HG03457 (cell line): Measurements from ENCODE around the gene HIP1.
"Not testable (repeated sequence)": the region's sequence is repeated elsewhere in the genome, so short reads cannot be mapped to it uniquely, and the experiment has no call there.

Experiments
- ATAC-seq: cut with Tn5 transposase; IDR thresholded peaks from one replicate; pipeline ENCODE4 v1.9.1; 2021; ENCODE audit warnings: moderate number of reproducible peaks; ENCODE audit not compliant: unreplicated experiment

The HIP1 gene

DNA sequence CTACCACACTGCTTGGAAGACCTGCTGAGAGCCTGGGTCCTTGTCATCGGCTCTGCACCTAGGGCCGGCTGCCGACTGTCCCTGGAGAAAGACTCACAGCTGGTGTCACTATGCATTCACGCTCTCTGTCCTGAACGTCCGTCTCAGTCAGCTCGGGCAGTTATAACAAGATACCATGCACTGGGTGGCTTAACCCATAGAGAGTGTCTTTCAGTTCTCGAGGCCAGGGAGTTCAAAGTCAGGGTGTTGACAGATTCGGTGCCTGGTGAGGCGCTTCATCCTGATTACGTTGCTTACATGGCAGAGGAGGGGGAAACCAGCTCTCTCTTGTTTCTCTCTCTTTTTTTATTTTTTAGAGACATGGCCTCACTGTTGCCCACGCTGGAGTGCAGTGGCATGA is 155.5 kb downstream of the HIP1 start:
- ATAC-seq: no peak

DNA sequence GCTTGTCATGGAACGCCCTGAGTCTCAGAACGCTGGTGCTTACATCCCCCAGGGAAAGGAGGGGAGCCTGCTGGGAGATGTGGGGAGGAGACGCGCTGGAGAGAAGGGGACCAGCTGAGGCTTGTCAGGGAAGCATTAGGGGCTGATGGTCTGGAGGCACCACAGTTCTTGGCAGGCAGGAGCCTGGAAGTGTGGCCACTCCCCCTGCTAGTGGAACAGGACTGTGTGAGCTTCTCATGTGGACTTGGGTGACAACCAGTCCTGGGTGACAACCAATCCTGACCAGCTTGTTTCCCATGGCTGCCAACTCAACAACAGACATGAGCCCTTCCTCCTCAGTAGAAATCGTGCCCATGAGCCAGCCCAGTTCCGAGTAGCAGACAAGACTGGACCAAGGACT is 158.8 kb downstream of the HIP1 start:
- ATAC-seq: no peak

DNA sequence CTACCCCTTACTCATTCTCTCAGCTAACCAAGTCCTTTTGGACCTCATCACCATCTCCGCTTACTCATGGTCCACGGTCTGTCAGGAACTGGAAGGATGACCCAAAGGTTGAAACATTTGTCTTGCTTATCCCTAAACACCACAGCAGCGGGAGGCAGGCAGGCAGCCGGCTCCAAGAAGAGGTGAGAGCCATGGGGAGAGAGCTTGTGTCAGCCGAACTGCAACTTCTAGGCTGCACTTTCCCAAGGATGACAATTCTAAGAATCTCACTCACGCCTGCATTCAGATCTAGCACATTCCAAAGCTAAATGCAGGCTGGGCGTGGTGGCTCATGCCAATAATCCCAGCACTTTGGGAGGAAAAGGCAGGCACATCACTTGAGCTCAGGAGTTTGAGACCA is 160.7 kb downstream of the HIP1 start:
- no peak for ATAC-seq

- ATAC-seq: no peak
Observed at GRCh38 chr7:75575488-75576121, 163.1 kb downstream of the HIP1 start.

- ATAC-seq: no peak
Observed at GRCh38 chr7:75573477-75574019, 165.2 kb downstream of the HIP1 start.

DNA sequence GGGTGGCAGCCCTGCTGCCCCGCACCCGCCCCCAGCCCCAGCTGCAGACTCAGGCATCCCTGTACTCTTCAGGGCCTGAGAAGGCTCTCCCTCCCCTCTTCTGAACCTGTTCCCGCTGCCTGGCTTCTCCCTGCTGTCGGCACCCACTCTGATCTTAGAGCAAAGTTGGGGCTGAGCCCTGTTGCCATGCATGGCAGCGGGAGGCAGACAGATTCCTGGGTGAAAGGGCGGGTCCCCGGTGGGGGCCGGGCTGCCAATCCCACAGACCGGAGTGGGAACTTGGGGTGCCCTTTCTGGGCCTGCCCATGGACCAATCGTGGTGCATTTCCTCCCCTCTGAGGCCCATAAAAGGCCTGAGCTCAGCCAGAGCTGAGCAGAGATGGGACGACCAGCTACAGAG is 165.9 kb downstream of the HIP1 start:
- ATAC-seq: no peak

- no peak for ATAC-seq
Observed at GRCh38 chr7:75572396-75572795, 166.3 kb downstream of the HIP1 start.

- no peak for ATAC-seq
Observed at GRCh38 chr7:75571209-75571608, 167.5 kb downstream of the HIP1 start.

DNA sequence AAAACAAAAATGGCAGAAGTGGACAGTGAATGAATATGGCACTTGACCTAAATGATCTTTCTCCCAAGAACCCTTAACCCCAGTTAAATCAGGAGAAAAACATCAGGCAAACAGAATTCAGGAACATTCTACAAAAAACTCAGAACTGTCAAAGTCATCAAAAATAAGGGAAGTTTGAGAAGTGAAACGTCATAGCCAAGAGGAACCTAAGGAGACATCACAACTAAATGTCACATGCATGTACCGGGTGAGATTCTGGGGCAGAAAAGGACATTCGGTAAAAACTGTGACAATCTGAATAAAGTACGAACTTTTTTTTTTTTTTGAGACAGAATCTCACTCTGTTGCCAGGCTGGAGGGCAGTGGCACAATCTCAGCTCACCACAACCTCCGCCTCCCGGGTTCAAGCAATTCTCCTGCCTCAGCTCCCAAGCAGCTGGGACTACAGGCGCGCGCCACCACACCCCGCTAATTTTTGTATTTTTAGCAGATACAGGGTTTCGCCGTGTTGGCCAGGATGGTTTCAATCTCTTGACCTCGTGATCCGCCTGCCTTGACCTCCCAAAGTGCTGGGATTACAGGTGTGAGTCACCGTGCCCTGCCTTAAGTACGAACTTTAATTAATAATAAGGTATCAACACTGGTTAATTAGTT is 169.0 kb downstream of the HIP1 start:
- ATAC-seq: not testable (repeated sequence)

DNA sequence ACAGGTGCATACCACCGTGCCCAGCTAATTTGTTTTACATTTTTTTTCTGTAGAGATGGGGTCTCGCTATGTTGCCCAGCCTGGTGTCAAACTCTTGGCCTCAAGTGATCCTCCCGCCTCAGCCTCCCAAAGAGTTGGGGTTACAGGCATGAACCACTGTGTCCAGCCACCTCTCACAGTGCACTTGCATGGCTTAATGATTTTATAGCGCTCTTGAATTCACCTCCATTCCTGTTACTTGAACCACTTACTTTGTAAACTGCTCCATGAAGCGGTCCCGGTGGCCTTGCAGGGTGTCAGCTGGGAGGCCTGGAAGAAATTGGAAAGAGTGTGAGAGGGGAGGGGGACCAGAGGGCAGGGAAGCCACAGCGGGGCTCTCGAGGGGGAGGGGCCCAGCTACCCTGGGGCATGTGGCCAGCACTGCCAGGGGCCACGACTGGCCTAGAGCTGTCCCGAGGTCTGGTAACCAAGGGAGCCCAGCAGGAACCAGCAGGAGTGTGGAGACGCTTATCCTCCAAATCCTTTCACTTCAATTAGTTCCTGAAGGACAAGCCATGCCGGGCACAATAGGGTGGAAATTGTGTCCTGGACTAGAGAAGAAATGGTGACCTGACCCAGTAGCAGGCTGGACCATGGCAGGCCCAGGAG is 170.7 kb downstream of the HIP1 start:
- ATAC-seq: no peak

DNA sequence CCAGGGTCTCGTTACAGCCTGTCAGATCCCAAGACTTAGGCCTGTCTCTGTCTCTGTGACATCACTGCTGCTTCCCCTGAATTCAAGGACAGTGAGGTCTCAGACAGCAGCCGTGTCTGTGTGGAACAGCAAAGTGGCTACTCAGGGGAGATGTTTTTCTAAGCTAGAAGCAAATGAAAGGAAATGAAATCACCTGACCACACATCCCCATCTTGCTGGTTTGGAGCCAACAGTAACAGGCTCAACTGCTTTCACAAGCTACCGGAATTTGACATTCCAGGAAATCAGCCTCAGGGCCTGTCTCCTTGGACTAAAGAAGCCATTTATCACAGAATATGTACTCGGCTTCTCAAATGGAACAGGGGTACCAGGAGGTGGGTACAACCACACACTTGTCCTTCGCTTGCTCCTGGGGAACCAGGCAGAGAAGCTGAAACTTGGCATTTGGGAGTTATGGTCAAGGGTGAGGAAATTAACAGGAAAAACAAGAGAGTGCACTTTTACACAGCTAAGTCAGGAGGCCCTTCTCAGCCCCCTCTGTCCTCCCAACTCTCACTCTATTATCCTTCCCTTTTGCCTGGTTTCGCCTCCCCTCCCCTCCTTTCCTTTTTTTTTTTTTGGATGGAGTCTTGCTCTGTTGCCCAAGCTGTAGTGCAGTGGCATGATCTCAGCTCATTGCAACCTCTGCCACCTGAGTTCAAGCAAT is 173.5 kb downstream of the HIP1 start:
- ATAC-seq: no peak

GRCh38 chr7:75563171-75563570 is 175.6 kb downstream of the HIP1 start:
- no peak for ATAC-seq

GRCh38 chr7:75559976-75560365 is 178.8 kb downstream of the HIP1 start:
- no peak for ATAC-seq

DNA sequence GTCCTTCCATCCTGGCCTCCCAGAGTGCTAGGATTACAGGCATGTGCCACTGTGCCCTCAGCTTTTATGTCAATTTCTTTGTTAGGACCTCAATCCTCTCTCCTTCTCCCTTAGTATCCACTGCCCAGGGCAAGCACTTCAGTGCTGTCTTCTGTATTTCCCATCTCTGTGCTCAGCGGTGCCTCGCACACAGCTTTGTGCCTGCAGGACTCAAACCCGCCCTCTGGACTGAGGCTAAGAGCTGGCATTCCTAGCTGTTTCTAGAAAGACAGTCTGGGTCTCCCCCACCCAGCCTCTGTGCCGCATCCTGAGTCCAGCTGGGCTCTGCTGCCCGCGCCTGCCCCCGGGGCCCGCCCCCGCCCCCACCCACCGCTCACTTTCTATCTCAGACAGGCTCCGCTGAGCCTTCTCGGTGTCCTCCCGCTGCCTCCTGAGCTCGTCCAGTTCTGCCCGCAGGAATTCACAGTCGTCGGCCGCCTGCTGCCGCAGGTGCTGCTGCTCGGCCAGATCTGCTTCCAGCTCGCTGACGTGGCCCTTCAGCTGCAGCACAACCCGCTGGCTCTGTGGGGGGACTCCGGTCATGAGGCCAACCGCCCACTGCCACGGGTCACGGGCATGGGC is 179.3 kb downstream of the HIP1 start:
- ATAC-seq: no peak

DNA sequence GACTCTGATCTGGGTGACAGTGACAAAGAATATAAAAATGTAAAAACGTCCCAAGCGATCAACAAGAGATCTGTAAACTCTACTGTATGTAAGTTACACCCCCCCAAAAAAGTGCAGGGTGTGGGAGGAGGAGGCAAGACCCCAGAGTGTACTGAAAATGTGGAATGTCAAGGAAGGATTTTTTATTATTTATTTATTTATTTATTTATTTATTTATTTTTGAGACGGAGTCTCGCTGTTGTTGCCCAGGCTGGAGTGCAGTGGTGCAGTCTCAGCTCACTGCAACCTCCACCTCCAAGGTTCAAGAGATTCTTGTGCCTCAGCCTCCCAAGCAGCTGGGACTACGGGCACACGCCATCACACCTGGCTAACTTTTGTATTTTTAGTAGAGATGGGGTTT is 181.9 kb downstream of the HIP1 start:
- not testable (repeated sequence) for ATAC-seq

DNA sequence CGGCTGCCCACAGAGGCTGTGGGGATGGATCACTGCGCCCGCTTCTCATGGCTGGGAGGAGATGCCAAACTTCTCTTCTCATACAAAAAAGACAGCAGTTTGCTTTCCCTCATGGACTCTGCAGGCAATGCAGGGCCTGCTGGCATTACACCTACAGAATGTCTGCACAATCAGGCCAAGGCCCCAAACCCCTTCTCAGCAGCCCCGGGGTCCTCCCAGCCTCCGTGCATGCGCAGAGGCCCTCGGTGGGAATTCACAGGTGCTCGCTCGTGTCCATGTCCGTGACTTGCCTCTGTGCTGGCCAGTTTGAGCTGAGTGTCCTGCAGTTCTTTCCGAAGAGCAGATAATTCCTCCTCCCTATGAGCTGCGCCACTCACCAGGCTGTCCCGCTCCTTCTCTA is 183.0 kb downstream of the HIP1 start:
- no peak for ATAC-seq

DNA sequence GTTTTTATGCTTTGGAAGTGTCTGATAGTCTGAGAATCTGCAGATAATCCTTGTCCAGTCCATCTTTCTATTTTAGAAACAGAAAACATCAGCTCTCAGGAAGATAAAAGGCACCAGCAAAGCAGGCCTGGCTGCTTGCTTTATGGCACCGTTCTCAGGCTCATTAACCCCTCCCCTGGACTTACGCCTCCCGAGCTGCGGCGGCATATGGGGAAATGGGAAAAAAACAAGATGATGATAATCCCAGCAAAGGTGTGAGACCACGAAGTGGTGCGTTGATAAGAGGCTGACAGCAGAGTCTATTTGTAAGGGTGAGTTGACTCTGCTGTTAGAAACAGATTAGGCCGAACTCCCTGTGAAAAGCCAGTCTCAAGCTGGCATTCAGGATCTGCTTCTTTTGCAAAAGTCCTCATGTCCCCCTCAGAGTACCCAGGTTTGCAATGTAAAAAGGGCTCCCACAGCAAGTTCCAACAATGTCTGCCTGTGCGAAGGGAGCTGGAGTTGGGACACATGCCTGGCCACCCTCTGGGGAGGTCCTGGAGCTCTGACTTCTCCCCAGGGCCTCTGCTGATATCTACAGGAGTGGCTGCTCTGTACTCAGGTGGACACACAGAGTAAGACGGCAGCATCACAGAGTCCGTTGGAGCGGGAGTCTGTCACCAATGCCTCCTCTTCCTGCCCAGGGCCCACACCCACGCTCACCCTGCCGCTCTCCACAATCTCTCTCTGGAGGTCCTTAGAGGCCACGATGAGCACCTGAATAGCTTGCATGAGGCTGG is 192.3 kb downstream of the HIP1 start:
- no peak for ATAC-seq

DNA sequence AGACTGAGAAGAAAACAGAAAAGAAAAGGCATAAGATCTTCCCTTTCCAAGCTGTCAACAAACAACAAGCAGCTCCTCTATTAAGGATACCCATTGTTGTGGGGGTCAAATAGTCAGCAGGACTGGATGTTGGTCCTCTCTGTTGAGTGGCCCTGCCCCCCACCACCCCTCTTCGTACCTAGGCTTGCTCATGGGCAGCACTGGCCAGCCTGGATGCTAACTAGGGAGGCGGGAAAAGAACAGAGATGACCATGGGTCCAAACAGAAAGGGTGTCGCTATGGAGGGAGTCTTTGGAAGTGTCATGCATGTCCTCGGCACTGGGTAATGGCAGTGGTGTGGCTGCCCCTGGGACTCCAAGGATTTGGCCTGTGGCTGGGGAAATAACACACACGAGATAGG is 201.0 kb downstream of the HIP1 start:
- no peak for ATAC-seq

- ATAC-seq: no peak
Observed at GRCh38 chr7:75536940-75537538, 201.7 kb downstream of the HIP1 start.

DNA sequence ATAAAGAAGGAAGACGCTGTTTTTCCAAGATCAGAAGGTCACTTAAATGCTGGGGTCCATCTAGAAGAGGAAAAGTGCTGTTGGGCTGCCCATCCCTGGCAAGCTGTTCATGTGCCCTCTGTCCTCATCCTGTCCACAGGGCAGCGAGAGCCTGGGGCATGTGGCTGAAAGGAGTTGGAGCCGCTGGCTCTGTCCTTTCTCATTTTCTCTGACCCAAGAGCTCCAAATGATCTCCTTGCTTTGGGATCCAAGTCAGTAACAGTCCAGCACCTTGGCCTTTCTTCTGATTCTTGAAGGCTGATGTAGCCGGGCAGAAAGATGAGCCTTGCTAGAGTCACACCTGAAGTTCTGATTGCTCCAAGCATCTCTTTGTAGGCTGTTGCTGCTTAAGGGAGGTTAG is 202.2 kb downstream of the HIP1 start:
- ATAC-seq: no peak
